Measurements from ENCODE around the gene BNIP3.

BNIP3 gene

GRCh38 chr10:131977323-131978096, 4.2 kb downstream of the BNIP3 start:
- no peak for TF ChIP-seq CTCF (IDR thresholded peaks at IDR 0.05; ENCODE audit: low read depth, low read length)
- DNase-seq (ENCODE audit: extremely low read depth, low read depth): no peak

GRCh38 chr10:131975796-131976195, 5.9 kb downstream of the BNIP3 start:
- DNase-seq (ENCODE audit: extremely low read depth, low read depth): no peak
- TF ChIP-seq CTCF (IDR thresholded peaks at IDR 0.05; ENCODE audit: low read depth, low read length): no peak

DNA sequence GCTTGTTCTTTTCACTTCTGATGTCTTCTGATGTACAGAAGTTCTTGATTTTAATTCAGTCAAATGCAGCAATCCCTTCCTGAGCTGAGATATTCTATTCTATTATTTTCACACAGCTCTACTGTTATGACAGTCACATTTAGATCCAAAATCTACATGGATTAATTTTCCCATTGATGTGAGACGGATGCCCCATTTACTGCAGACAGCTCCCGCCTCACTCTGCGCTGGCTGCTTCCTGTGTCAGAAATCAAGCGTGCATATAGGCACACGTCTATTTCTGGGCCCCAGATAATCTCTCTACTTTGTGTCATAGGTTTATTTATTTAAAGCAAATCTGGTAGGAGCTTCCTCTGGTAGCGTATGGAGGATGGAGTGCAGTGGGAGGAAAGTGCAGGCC, 6.7 kb downstream of the BNIP3 start:
- no peak for DNase-seq (ENCODE audit: extremely low read depth, low read depth)
- TF ChIP-seq CTCF (IDR thresholded peaks at IDR 0.05; ENCODE audit: low read depth, low read length): no peak

DNA sequence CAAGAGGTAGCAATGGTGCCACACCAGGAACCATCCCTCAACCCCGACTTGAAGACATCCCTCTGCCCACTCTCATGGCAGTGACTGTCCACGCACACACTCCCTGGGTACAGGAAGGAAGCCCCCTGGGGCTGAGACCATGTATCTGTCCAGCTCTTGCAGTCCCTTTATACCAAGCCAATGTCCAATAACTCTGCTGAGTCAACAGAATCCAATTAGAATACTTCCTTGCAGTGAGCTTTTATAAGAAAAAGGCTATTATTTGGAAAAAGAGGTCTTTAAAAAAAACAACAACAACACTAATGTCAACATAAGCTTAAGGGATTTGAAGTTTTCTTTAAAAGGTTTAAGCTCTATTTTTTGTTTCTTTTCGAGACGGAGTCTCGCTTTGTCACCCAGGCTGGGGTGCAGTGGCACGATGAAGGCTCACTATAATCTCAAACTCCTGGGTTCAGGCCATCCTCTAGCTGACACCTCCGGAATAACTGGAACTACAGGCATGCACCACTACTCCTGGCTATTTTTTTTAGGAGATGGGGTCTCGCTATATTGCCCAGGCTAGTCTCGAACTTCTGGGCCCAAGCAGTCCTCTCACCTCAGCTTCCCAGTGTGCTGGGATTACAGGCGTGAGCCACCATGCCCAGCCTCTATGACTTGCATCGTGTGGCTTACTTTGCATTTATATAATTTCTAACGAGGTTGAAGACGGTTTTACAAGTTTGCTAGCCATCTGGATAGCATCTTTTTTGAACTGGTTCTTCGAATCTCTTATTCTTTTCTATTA, 7.5 kb downstream of the BNIP3 start:
- DNase-seq (ENCODE audit: extremely low read depth, low read depth): no peak
- no peak for TF ChIP-seq CTCF (IDR thresholded peaks at IDR 0.05; ENCODE audit: low read depth, low read length)

GRCh38 chr10:131973160-131973951, 8.4 kb downstream of the BNIP3 start:
- DNase-seq (ENCODE audit: extremely low read depth, low read depth): no peak
- TF ChIP-seq CTCF (IDR thresholded peaks at IDR 0.05; ENCODE audit: low read depth, low read length): no peak

- DNase-seq (ENCODE audit: extremely low read depth, low read depth): no peak
- no peak for TF ChIP-seq CTCF (IDR thresholded peaks at IDR 0.05; ENCODE audit: low read depth, low read length)
Measured at GRCh38 chr10:131972474-131973071, 9.2 kb downstream of the BNIP3 start.

Measured in AG09319 (cell line).